ENCODE data around the gene VEGFC.

The VEGFC gene

GRCh38 chr4:176758731-176759130 is 34.0 kb downstream of the VEGFC start:
- no peak for DNase-seq

GRCh38 chr4:176758323-176758722 is 34.4 kb downstream of the VEGFC start:
- DNase-seq, result no peak

- DNase-seq, result no peak
Measured at GRCh38 chr4:176755613-176756012, 37.1 kb downstream of the VEGFC start.

GRCh38 chr4:176755001-176755400 is 37.7 kb downstream of the VEGFC start:
- DNase-seq, result no peak

GRCh38 chr4:176753049-176753448 is 39.7 kb downstream of the VEGFC start:
- no peak for DNase-seq

GRCh38 chr4:176752191-176752749 is 40.5 kb downstream of the VEGFC start:
- DNase-seq, result no peak

DNA sequence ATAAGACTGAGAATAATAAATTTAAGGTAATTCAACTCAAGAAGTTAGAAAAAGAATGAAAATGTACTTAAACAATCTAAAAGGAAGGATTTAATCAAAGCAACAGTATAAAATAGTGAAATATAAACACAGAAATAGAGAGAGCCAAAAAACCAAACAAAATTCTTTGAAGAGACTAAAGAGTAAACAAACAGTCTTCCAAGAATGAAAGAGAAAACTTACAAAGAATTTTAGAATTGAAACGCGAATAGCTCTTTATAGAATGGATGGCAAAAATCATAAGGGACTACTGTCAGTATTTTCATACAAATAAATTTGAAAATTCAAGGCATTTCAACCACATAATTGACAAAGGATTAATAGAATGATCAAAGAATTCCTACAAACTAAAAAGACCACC is 41.7 kb downstream of the VEGFC start:
- no peak for DNase-seq

- no peak for DNase-seq
Measured at GRCh38 chr4:176746846-176747245, 45.9 kb downstream of the VEGFC start.

DNA sequence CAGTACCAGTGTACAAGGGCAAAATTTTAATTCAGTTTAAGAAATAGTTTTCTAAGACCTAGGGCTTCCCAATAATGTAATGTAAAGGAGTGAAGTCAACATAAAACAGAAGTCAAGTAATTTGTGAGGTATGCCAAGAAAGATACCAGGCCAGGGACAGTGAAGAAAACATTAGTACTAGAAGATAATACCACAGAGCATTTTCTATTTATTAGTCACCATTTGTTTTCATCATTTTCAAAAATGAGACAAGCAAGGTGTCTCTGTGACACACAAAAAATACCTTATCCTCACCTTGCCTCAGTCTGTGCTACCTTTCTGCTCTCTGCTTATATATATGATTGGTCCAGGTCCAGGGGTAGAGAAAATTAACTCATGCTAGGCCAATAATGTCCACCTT is 46.8 kb downstream of the VEGFC start:
- DNase-seq, result no peak

DNA sequence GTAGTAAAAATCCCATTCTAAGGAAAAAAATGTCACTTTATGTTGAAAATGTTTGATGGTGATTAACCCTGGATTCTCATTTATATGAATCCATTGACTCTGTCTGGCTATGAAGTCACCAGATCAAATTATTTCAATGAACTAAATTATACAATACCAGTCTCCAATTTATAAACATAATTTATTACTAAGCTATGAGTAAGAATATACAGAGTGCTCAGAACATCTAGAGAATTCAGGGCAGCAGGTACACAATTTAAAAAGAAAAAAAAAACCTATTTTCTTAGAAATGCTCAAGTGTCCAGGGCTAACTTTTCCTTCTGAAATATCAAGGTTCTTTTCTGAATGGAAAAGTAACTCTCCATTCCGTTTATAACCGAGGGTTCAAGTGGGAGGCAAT is 48.6 kb downstream of the VEGFC start:
- DNase-seq, result no peak

DNA sequence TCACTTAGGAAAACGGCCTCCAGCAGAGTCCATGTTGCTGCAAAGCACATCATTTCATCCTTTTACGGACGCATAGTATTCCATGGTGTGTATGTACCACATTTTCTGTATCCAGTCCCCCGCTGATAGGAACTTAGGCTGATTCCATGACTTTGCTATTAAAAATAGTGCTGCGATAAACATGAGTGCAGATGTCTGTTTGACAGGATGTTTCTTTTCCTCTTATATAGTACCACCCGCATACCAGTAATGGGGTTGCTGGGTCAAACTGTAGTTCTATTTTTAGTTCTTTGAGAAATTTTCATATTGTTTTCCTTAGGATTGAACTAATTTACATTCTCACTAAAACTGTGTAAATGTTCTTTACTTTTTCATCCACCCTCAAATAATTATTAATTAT is 50.5 kb downstream of the VEGFC start:
- DNase-seq, result no peak

- no peak for DNase-seq
Measured at GRCh38 chr4:176741253-176741652, 51.5 kb downstream of the VEGFC start.

- no peak for DNase-seq
Measured at GRCh38 chr4:176735300-176735699, 57.4 kb downstream of the VEGFC start.

- no peak for DNase-seq
Measured at GRCh38 chr4:176734461-176734860, 58.3 kb downstream of the VEGFC start.

DNA sequence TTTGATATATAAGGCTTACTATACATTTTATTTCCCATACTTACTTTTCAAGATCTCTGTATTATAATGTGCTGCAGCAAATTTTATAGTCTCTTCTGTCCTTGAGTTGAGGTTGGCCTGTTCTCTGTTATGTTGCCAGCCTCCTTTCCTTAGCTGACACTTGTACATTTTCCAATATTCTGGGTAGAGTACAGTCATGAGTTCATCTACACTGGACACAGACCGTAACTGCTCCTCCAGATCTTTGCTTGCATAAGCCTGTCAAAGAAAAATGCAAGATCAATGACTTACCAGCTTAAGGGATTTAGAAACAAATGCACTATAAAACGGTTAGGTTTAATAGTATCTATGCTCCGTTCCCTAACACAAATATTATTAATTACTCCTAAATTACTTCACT is 63.2 kb downstream of the VEGFC start:
- no peak for DNase-seq

- DNase-seq, result no peak
Measured at GRCh38 chr4:176726803-176727202, 65.9 kb downstream of the VEGFC start.

DNA sequence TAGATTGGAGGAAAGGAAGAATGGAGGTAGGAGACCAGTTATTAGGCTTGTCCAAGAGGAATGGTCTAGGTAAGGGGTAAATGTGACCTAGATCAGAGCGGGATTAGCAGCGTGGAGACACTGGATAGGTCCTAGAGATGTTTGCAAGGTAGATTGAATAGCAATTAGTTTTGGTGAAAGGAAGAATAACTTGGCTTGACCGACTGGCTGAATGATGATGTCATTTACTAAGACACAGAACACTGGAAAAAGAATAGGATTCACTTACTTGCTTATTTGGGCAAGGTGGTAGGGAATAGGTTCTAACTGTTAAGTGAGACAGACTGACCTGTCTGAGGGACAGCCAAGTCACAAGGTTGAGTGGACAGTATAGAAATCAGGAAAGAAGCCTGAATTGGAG is 71.3 kb downstream of the VEGFC start:
- no peak for DNase-seq

- no peak for DNase-seq
Measured at GRCh38 chr4:176718881-176719280, 73.8 kb downstream of the VEGFC start.

DNA sequence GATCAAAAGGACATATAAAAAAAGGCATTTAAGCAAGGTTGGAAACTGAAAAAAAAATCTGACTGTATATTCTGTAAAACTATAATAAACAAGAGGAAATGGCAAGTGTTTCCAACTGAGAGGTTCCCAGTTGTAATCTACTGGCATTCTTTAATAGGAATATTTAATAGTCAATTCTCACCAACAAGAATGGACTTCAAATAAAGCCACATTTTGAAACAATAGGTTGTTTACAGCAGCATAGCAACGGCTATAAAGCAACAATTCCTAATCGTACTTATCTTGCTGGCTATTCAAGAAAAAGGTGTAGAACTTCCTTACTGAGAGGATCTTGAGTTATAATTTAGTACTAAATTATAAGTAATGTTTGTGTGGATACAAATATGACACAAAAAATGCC is 75.5 kb downstream of the VEGFC start:
- no peak for DNase-seq

DNA sequence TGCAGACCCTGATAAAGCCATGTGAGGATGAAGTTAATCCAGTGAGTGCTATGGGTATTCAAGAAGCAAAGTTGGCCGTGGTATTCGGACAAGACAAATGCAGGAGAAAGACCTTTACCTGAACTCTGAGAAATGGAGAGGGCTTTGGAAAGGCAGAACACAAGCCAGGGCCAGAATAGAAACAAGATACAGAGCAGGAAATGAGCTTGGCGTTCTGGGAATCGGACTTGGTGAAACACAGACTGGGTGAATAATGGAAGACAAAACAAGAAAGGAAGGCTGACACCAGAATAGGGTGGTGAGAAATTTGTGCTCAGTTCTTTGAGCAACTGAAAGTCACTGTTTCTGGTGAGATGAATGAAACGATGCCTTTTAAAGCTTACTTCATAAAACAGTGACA is 83.3 kb downstream of the VEGFC start:
- no peak for DNase-seq

DNA sequence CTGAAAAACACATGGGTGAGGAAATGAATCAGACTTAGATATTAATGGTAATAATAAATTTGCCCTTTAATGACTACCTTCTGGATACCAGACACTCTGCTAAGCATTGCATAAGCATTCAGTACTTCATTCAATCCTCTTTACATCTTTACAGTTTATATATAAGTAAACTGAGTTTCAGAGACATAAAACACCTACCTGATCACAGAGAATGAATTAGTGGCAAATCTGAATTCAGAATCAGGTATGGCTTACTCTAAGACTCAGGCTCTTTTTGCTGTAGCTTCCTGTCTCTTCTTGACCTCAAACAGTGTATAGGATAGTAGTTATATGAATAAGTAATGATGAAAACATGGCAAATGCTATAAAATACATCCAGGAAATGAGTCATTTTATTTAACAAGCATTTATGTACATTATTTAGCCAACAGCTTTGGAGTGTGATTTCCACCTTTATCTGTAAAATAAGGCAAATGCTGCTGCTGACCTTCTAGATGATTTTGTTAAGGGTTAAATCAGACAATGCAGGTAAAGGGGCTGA is 83.9 kb downstream of the VEGFC start:
- DNase-seq, result no peak

DNA sequence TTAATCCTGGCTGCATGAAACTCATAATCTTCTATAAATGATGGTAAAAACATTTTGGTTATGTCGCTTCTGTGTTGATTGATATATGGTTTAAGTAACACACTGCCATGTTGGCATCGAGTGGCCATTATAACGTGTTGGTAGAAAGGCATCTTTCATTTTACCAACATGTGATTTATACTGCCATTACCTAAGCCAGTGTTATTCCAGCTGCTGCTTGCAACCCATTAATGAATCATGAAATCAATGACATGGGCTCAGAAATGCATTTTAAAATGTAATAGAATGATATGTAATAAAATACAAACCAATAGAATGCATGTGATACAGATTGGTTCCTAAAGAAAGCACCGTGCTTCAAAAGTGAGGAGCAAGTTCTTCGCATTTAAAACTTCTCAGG is 102.0 kb downstream of the VEGFC start:
- DNase-seq, result no peak

DNA sequence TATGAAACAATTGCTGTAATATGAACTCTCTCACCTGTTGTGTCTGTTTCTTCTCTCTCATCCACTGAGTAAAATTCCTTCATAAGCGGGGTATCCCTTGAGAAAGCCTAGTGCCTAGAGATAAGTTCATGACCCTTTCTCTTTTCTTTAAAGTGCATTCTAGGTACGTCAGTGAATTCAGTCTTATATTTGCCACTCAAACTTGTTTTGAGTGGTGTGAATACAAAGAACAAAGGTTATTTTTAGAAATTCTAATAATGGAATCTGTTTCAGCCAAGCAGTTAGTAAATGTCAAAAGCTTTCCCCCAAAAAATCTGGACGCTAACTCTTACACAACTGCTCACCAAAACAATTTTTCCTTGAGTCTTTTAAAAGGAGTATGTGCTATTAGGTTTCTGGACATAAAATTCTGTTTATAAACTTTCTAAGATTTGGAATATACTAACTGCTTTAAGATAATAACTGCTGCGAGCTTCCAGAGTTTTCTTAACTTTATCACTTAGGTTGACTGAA is 112.0 kb downstream of the VEGFC start:
- no peak for DNase-seq

DNA sequence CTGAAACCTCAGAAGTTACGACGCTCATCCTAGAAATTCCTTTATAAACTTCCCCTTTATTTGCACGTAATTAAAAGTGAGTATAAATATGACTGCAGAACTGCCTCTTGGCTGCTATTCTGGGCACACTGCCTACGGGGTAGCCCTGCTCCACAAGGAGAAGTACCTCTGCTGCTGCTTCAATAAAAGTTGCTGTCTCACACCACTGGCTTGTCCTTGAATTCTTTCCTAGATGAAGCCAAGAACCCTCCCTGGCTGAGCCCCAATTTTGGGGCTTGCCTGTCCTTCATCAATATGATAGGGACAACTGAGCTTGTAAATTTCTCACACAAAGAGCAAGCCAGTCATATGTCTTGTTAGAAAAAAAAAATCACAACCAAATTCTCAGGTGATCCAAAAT is 115.8 kb downstream of the VEGFC start:
- DNase-seq, result no peak

- DNase-seq, result no peak
Measured at GRCh38 chr4:176675810-176676209, 116.9 kb downstream of the VEGFC start.

Data from CD4-positive, alpha-beta T cell treated with Interleukin-4 for 1 hour (primary cell).